ENCODE measurements around the gene ZNF516.

The ZNF516 gene

DNA sequence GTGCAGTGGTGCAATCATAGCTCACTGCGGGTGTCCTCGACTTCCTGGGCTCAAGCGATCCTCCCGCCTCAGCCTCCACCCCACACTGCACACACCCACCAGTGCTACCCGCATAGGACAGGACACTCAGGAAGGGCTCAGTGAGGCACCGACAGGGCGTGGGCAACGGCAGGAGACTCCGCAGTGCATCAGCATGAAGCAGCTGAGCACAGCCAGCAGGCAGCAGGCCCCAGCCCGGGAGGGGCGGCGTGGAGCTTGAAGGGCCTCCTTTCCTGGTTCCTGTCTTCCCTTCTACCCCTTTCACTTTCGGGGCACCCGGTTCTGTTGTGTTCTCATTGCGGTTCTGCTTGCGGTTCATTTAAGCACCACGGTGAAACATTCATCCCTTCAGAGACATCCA is 89.8 kb downstream of the ZNF516 start:
- Histone ChIP-seq H2AFZ (ENCODE audit: low read depth, low read length) (no peak overlapping the region), H3K79me2 (ENCODE audit: insufficient read depth, low read length) (no peaks in the 10 kb centered on the region)

DNA sequence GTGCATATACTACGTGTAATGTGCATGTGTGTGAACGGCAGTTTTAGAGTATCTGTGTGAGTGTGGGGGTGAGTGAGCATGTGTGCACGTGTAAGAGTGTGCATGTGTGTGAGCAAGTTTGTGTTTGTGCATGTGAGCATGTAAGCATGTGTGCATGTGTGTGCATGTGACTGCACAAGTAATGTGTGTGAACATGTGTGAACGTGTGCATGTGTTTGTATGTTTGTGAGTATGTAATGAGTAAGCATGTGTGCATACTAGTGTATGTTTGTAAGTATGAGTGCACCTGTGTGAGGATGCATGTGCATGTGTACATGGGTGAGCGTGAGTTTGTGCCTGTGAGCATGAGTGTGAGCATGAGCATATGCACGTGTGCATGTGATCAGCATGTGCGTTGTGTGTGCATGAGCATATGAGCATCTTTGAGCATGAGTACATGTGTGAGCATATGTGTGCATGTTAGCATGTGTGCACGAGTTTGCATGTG is 90.7 kb downstream of the ZNF516 start:
- H3K4me3 ChIP-seq (ENCODE audit: low read depth in 1 of 2, low read length in 2 of 2) = no peak overlapping the region
- DNase-seq (no peak), ATAC-seq (ENCODE audit: insufficient read depth, low read depth) (no peak)
- H3K4me1 ChIP-seq (ENCODE audit: insufficient read depth, low read length) = peaks cover under 1% of the 10 kb centered on the region; the same call in 1 of the 2 replicates
- no peaks in the 10 kb centered on the region for H3K9me3 ChIP-seq (ENCODE audit: insufficient read depth, low read length, severe bottlenecking)
- H3K9ac ChIP-seq (ENCODE audit: low read depth, low read length) = no peak overlapping the region
- no peaks in the 10 kb centered on the region for H3K79me2 ChIP-seq (ENCODE audit: insufficient read depth, low read length)
- no peaks in the 10 kb centered on the region for H3K27me3 ChIP-seq (ENCODE audit: insufficient read depth, low read length, poor library complexity)
- no peak overlapping the region for H3K4me2 ChIP-seq (ENCODE audit: insufficient read depth, low read length)
- TF ChIP-seq, protein P1, sequence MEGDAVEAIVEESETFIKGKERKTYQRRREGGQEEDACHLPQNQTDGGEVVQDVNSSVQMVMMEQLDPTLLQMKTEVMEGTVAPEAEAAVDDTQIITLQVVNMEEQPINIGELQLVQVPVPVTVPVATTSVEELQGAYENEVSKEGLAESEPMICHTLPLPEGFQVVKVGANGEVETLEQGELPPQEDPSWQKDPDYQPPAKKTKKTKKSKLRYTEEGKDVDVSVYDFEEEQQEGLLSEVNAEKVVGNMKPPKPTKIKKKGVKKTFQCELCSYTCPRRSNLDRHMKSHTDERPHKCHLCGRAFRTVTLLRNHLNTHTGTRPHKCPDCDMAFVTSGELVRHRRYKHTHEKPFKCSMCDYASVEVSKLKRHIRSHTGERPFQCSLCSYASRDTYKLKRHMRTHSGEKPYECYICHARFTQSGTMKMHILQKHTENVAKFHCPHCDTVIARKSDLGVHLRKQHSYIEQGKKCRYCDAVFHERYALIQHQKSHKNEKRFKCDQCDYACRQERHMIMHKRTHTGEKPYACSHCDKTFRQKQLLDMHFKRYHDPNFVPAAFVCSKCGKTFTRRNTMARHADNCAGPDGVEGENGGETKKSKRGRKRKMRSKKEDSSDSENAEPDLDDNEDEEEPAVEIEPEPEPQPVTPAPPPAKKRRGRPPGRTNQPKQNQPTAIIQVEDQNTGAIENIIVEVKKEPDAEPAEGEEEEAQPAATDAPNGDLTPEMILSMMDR (IDR thresholded peaks at IDR 0.05; ENCODE audit: borderline replicate concordance, extremely low read depth, low read length, poor library complexity, severe bottlenecking) = no peak
- TF ChIP-seq EZH2 (IDR thresholded peaks at IDR 0.05; ENCODE audit: borderline replicate concordance, low read depth, low read length, severe bottlenecking) = no peak
- no peaks in the 10 kb centered on the region for H4K20me1 ChIP-seq (ENCODE audit: insufficient read depth, low read length)
- no peaks in the 10 kb centered on the region for H3K36me3 ChIP-seq (ENCODE audit: insufficient read depth, low read length)
- no peak overlapping the region for H3K27ac ChIP-seq (ENCODE audit: low read length)
- no peak overlapping the region for H2AFZ ChIP-seq (ENCODE audit: low read depth, low read length)

More for the DNA sequence above, 89.8 kb downstream of the ZNF516 start:
- TF ChIP-seq, protein P1 (IDR thresholded peaks at IDR 0.05; ENCODE audit: borderline replicate concordance, extremely low read depth, low read length, poor library complexity, severe bottlenecking) = no peak
- no peak for TF ChIP-seq EZH2 (IDR thresholded peaks at IDR 0.05; ENCODE audit: borderline replicate concordance, low read depth, low read length, severe bottlenecking)
- H3K9ac ChIP-seq (ENCODE audit: low read depth, low read length) = no peak overlapping the region
- no peaks in the 10 kb centered on the region for H4K20me1 ChIP-seq (ENCODE audit: insufficient read depth, low read length)
- H3K27ac ChIP-seq (ENCODE audit: low read length) = no peak overlapping the region
- no peaks in the 10 kb centered on the region for H3K4me1 ChIP-seq (ENCODE audit: insufficient read depth, low read length)
- DNase-seq (no peak), ATAC-seq (ENCODE audit: insufficient read depth, low read depth) (no peak)
- no peak overlapping the region for H3K4me2 ChIP-seq (ENCODE audit: insufficient read depth, low read length)
- no peaks in the 10 kb centered on the region for H3K27me3 ChIP-seq (ENCODE audit: insufficient read depth, low read length, poor library complexity)
- H3K36me3 ChIP-seq (ENCODE audit: insufficient read depth, low read length) = no peaks in the 10 kb centered on the region
- H3K4me3 ChIP-seq (ENCODE audit: low read depth in 1 of 2, low read length in 2 of 2) = no peak overlapping the region
- no peaks in the 10 kb centered on the region for H3K9me3 ChIP-seq (ENCODE audit: insufficient read depth, low read length, severe bottlenecking)

DNA sequence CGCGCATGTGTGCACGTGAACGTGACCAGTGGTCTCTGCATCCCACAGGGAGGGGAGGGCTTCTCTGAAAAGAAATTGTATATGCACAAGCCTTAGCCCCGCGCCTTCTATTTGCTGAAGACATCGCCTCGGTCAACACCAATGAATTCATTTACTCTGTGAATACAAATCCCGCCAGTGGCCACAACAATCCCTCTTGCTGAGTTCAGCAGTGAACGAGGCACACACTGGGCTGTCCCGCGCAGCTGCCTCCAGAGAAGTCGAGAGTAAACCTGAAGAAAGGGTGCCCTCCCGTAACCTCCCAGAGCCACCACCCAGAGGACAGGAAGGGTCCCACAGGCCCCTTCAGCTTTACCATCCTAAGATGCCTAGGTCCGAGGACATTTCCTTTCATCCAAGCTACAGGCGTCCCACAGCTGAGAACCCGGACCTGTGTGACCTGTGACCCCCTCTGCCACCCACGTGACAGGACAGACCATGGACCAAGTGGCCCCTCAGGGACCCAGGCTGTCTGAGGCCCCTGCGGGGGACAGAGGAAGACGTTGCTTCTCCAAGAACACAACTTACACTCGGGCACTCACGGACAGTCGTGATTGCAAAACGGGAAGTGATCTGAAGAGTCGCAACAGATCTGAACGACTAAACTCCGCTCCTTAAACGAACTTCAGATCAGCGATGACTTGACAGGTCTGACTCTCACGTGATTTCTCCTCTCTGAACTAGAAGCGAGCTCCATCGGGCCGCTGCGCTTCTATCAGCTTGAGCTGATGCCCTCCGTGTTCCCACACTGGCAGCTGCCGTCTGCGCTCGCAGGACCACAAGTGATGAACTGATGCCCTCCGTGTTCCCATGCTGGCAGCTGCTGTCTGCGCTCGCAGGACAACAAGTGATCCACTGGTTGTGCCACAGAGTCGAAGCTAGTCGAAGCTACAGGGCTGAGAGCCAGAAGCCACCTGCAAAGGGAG is 92.7 kb downstream of the ZNF516 start:
- no peak for DNase-seq
- no peaks in the 10 kb centered on the region for H4K20me1 ChIP-seq (ENCODE audit: insufficient read depth, low read length)
- no peak overlapping the region for H3K9ac ChIP-seq (ENCODE audit: low read depth, low read length)
- no peak overlapping the region for H3K4me2 ChIP-seq (ENCODE audit: insufficient read depth, low read length)
- no peaks in the 10 kb centered on the region for H3K27me3 ChIP-seq (ENCODE audit: insufficient read depth, low read length, poor library complexity)
- no peak overlapping the region for H2AFZ ChIP-seq (ENCODE audit: low read depth, low read length)
- no peaks in the 10 kb centered on the region for H3K36me3 ChIP-seq (ENCODE audit: insufficient read depth, low read length)
- TF ChIP-seq EZH2 (IDR thresholded peaks at IDR 0.05; ENCODE audit: borderline replicate concordance, low read depth, low read length, severe bottlenecking) = no peak
- TF ChIP-seq, protein P1 (IDR thresholded peaks at IDR 0.05; ENCODE audit: borderline replicate concordance, extremely low read depth, low read length, poor library complexity, severe bottlenecking) = no peak
- ATAC-seq (ENCODE audit: insufficient read depth, low read depth) = no peak
- H3K79me2 ChIP-seq (ENCODE audit: insufficient read depth, low read length) = no peaks in the 10 kb centered on the region
- peaks cover 16% of the 10 kb centered on the region for H3K4me1 ChIP-seq (ENCODE audit: insufficient read depth, low read length)
- H3K9me3 ChIP-seq (ENCODE audit: insufficient read depth, low read length, severe bottlenecking) = no peaks in the 10 kb centered on the region
- H3K27ac ChIP-seq (ENCODE audit: low read length) = no peak overlapping the region
- no peak overlapping the region for H3K4me3 ChIP-seq (ENCODE audit: low read depth in 1 of 2, low read length in 2 of 2)
